ENCODE data around the gene AOC3.

AOC3 gene

GRCh38 chr17:42877037-42877436, 26.0 kb downstream of the AOC3 start:
- H4K91ac ChIP-seq (ENCODE audit: low read depth, low read length), result no peak overlapping the region
- H3K4me2 ChIP-seq (ENCODE audit: low read length), result no peak overlapping the region
- H3K9me3 ChIP-seq (ENCODE audit: insufficient read depth, low read depth, low read length), result no peaks in the 10 kb centered on the region
- H3K36me3 ChIP-seq (ENCODE audit: control insufficient read depth in 1 of 2, insufficient read depth in 2 of 2, low read length in 2 of 2), result no peaks in the 10 kb centered on the region
- H4K8ac ChIP-seq (ENCODE audit: low read depth, low read length), result no peak overlapping the region
- DNase-seq, result peak in 1 of 2 donors; percentile 3
- H3K9ac ChIP-seq (ENCODE audit: low read length), result no peak overlapping the region
- peaks cover 0 to 5% of the 10 kb centered on the region in 2 experiments for H3K4me1 ChIP-seq (ENCODE audit: control insufficient read depth in 1 of 2, insufficient read depth in 2 of 2, low read length in 2 of 2)
- peaks cover 2% of the 10 kb centered on the region for H3K27me3 ChIP-seq (ENCODE audit: insufficient read depth, low read length)
- H3K79me2 ChIP-seq (ENCODE audit: control insufficient read depth, insufficient read depth, low read length, poor library complexity), result no peaks in the 10 kb centered on the region
- no CpG with 5 or more reads among the region's 10 CpGs for WGBS (ENCODE audit: extremely low coverage, insufficient coverage, insufficient read length)
- no peak overlapping the region for H2AK5ac ChIP-seq (ENCODE audit: low read length)
- no peak overlapping the region for H4K12ac ChIP-seq (ENCODE audit: low read depth, low read length)
- no peak overlapping the region for H2BK120ac ChIP-seq (ENCODE audit: insufficient read depth, low read length, poor library complexity)
- no peak overlapping the region for H3K4me3 ChIP-seq (ENCODE audit: low read depth, low read length)
- no peak overlapping the region for H3K14ac ChIP-seq (ENCODE audit: low read length)
- no peaks in the 10 kb centered on the region for H3K79me1 ChIP-seq (ENCODE audit: low read length)
- no peak overlapping the region for H2BK12ac ChIP-seq (ENCODE audit: low read length)
- no peak overlapping the region for H3K27ac ChIP-seq (ENCODE audit: low read depth, low read length)
- H3K4ac ChIP-seq (ENCODE audit: low read depth, low read length), result no peak overlapping the region
- H3K23ac ChIP-seq (ENCODE audit: low read length), result no peak overlapping the region
- H3K18ac ChIP-seq (ENCODE audit: low read length), result no peak overlapping the region
- H2AFZ ChIP-seq (ENCODE audit: insufficient read depth, low read length, poor library complexity), result no peak overlapping the region
- no peak overlapping the region for H2BK5ac ChIP-seq (ENCODE audit: low read depth, low read length, poor library complexity)

- Histone ChIP-seq H4K91ac (ENCODE audit: low read depth, low read length) (no peak overlapping the region), H2AK5ac (ENCODE audit: low read length) (no peak overlapping the region), H3K9me3 (ENCODE audit: insufficient read depth, low read depth, low read length) (no peaks in the 10 kb centered on the region), H2AFZ (ENCODE audit: insufficient read depth, low read length, poor library complexity) (no peak overlapping the region), H3K9ac (ENCODE audit: low read length) (no peak overlapping the region), H2BK12ac (ENCODE audit: low read length) (no peak overlapping the region), H3K79me2 (ENCODE audit: control insufficient read depth, insufficient read depth, low read length, poor library complexity) (no peaks in the 10 kb centered on the region), H3K23ac (ENCODE audit: low read length) (no peak overlapping the region), H3K4ac (ENCODE audit: low read depth, low read length) (no peak overlapping the region), H2BK5ac (ENCODE audit: low read depth, low read length, poor library complexity) (no peak overlapping the region), H3K18ac (ENCODE audit: low read length) (no peak overlapping the region), H3K27ac (ENCODE audit: low read depth, low read length) (no peak overlapping the region), H4K12ac (ENCODE audit: low read depth, low read length) (no peak overlapping the region), H3K27me3 (ENCODE audit: insufficient read depth, low read length) (peaks cover 2% of the 10 kb centered on the region), H3K79me1 (ENCODE audit: low read length) (no peaks in the 10 kb centered on the region), H3K4me2 (ENCODE audit: low read length) (no peak overlapping the region), H3K14ac (ENCODE audit: low read length) (no peak overlapping the region), H3K4me1 (ENCODE audit: control insufficient read depth in 1 of 2, insufficient read depth in 2 of 2, low read length in 2 of 2) (peaks cover 0 to 5% of the 10 kb centered on the region in 2 experiments), H4K8ac (ENCODE audit: low read depth, low read length) (no peak overlapping the region), H2BK120ac (ENCODE audit: insufficient read depth, low read length, poor library complexity) (no peak overlapping the region), H3K4me3 (ENCODE audit: low read depth, low read length) (no peak overlapping the region), H3K36me3 (ENCODE audit: control insufficient read depth in 1 of 2, insufficient read depth in 2 of 2, low read length in 2 of 2) (no peaks in the 10 kb centered on the region)
- WGBS (ENCODE audit: extremely low coverage, insufficient coverage, insufficient read length), result no CpG with 5 or more reads among the region's 13 CpGs
- DNase-seq, result peak in 1 of 2 donors; percentile 27
These were observed 27.3 kb downstream of the AOC3 start for GRCh38 chr17:42878123-42878880.

- H3K18ac ChIP-seq (ENCODE audit: low read length), result no peak overlapping the region
- H3K9ac ChIP-seq (ENCODE audit: low read length), result no peak overlapping the region
- H3K4me1 ChIP-seq (ENCODE audit: control insufficient read depth in 1 of 2, insufficient read depth in 2 of 2, low read length in 2 of 2), result peaks cover 0 to 5% of the 10 kb centered on the region in 2 experiments
- no peak overlapping the region for H2BK5ac ChIP-seq (ENCODE audit: low read depth, low read length, poor library complexity)
- no peak overlapping the region for H3K14ac ChIP-seq (ENCODE audit: low read length)
- H3K4me3 ChIP-seq (ENCODE audit: low read depth, low read length), result no peak overlapping the region
- no peak overlapping the region for H4K91ac ChIP-seq (ENCODE audit: low read depth, low read length)
- no peak overlapping the region for H2AK5ac ChIP-seq (ENCODE audit: low read length)
- no peak overlapping the region for H3K4me2 ChIP-seq (ENCODE audit: low read length)
- no peak overlapping the region for H2BK120ac ChIP-seq (ENCODE audit: insufficient read depth, low read length, poor library complexity)
- H3K79me1 ChIP-seq (ENCODE audit: low read length), result no peaks in the 10 kb centered on the region
- WGBS (ENCODE audit: extremely low coverage, insufficient coverage, insufficient read length), result no CpG with 5 or more reads among the region's 8 CpGs
- no peaks in the 10 kb centered on the region for H3K79me2 ChIP-seq (ENCODE audit: control insufficient read depth, insufficient read depth, low read length, poor library complexity)
- H3K23ac ChIP-seq (ENCODE audit: low read length), result no peak overlapping the region
- H2AFZ ChIP-seq (ENCODE audit: insufficient read depth, low read length, poor library complexity), result no peak overlapping the region
- H3K27me3 ChIP-seq (ENCODE audit: insufficient read depth, low read length), result peaks cover 2% of the 10 kb centered on the region
- H4K12ac ChIP-seq (ENCODE audit: low read depth, low read length), result no peak overlapping the region
- no peak overlapping the region for H4K8ac ChIP-seq (ENCODE audit: low read depth, low read length)
- no peak overlapping the region for H2BK12ac ChIP-seq (ENCODE audit: low read length)
- no peak overlapping the region for H3K27ac ChIP-seq (ENCODE audit: low read depth, low read length)
- H3K4ac ChIP-seq (ENCODE audit: low read depth, low read length), result no peak overlapping the region
- no peaks in the 10 kb centered on the region for H3K36me3 ChIP-seq (ENCODE audit: control insufficient read depth in 1 of 2, insufficient read depth in 2 of 2, low read length in 2 of 2)
- H3K9me3 ChIP-seq (ENCODE audit: insufficient read depth, low read depth, low read length), result no peaks in the 10 kb centered on the region
- no peak for DNase-seq
These were observed 28.1 kb downstream of the AOC3 start for GRCh38 chr17:42878924-42879595.

GRCh38 chr17:42879596-42879985, 28.6 kb downstream of the AOC3 start:
- H3K14ac ChIP-seq (ENCODE audit: low read length), result no peak overlapping the region
- no CpG with 5 or more reads among the region's 6 CpGs for WGBS (ENCODE audit: extremely low coverage, insufficient coverage, insufficient read length)
- no peaks in the 10 kb centered on the region for H3K9me3 ChIP-seq (ENCODE audit: insufficient read depth, low read depth, low read length)
- H3K9ac ChIP-seq (ENCODE audit: low read length), result no peak overlapping the region
- H2AK5ac ChIP-seq (ENCODE audit: low read length), result no peak overlapping the region
- no peak overlapping the region for H3K18ac ChIP-seq (ENCODE audit: low read length)
- H2AFZ ChIP-seq (ENCODE audit: insufficient read depth, low read length, poor library complexity), result no peak overlapping the region
- no peaks in the 10 kb centered on the region for H3K36me3 ChIP-seq (ENCODE audit: control insufficient read depth in 1 of 2, insufficient read depth in 2 of 2, low read length in 2 of 2)
- H3K23ac ChIP-seq (ENCODE audit: low read length), result no peak overlapping the region
- H3K79me1 ChIP-seq (ENCODE audit: low read length), result no peaks in the 10 kb centered on the region
- H2BK12ac ChIP-seq (ENCODE audit: low read length), result no peak overlapping the region
- H4K8ac ChIP-seq (ENCODE audit: low read depth, low read length), result no peak overlapping the region
- DNase-seq, result no peak
- peaks cover 0 to 5% of the 10 kb centered on the region in 2 experiments for H3K4me1 ChIP-seq (ENCODE audit: control insufficient read depth in 1 of 2, insufficient read depth in 2 of 2, low read length in 2 of 2)
- no peak overlapping the region for H3K27ac ChIP-seq (ENCODE audit: low read depth, low read length)
- H3K4me3 ChIP-seq (ENCODE audit: low read depth, low read length), result no peak overlapping the region
- no peak overlapping the region for H4K91ac ChIP-seq (ENCODE audit: low read depth, low read length)
- no peak overlapping the region for H3K4ac ChIP-seq (ENCODE audit: low read depth, low read length)
- H2BK120ac ChIP-seq (ENCODE audit: insufficient read depth, low read length, poor library complexity), result no peak overlapping the region
- H3K79me2 ChIP-seq (ENCODE audit: control insufficient read depth, insufficient read depth, low read length, poor library complexity), result no peaks in the 10 kb centered on the region
- no peak overlapping the region for H3K4me2 ChIP-seq (ENCODE audit: low read length)
- H3K27me3 ChIP-seq (ENCODE audit: insufficient read depth, low read length), result peaks cover 2% of the 10 kb centered on the region
- no peak overlapping the region for H2BK5ac ChIP-seq (ENCODE audit: low read depth, low read length, poor library complexity)
- H4K12ac ChIP-seq (ENCODE audit: low read depth, low read length), result no peak overlapping the region
